IMR-90 (cell line): ENCODE measurements around the gene ANKMY1. TPM values are rescaled to one million over a fixed set of nuclear protein-coding genes. Genes with fewer than 3 reads are reported as not detected.

Source experiments
- ATAC-seq: fragments of 200-7000 bp; cut with Tn5 transposase; 2 replicates; pipeline ENCODE4 v1.9.1; 2020; ENCODE audit warnings: low read depth, mild to moderate bottlenecking, moderate library complexity
- BruUV-seq: library from RNA; stranded (reverse); fragments of 400-500 nt; replicated peaks from 2 replicates; lab custom pipeline; 2021; lab: Mats Ljungman, UMichigan
- CTCF ChIA-PET: fragments of 300-600 bp; formaldehyde crosslinking; extraction: SDS; loops from one replicate; lab custom pipeline; 2021; ENCODE audit warnings: antibody characterized with exemption; lab: Yijun Ruan, JAX
- POLR2A ChIA-PET: fragments of 300-600 bp; sonication (Branson Sonifier 250); formaldehyde crosslinking; loops from one replicate; lab custom pipeline; 2022; ENCODE audit warnings: antibody characterized with exemption; ENCODE audit not compliant: unreplicated experiment; lab: Charles Lee
- DNase-seq: peaks from one replicate; pipeline ENCODE4 v3.0.0; 2013
- H2AFZ ChIP-seq: replicated peaks from 2 replicates; pipeline ENCODE3; 2013; ENCODE audit warnings: low read length, mild to moderate bottlenecking; ENCODE audit not compliant: poor library complexity
- H2AK5ac ChIP-seq: 2 replicates; pipeline ENCODE4 v1.6.1; 2013; ENCODE audit warnings: low read depth, low read length, inconsistent platforms
- H2AK9ac ChIP-seq: replicated peaks from 2 replicates; pipeline ENCODE3; 2013; ENCODE audit warnings: mild to moderate bottlenecking, low read depth, low read length, moderate library complexity; ENCODE audit not compliant: poor library complexity
- H2BK120ac ChIP-seq: 2 replicates; pipeline ENCODE4 v1.6.1; 2013; ENCODE audit warnings: low read depth, low read length, inconsistent platforms
- H2BK15ac ChIP-seq: 3 replicates; pipeline ENCODE4 v1.6.1; 2013; ENCODE audit warnings: low read depth, low read length, inconsistent platforms
- H2BK20ac ChIP-seq: 2 replicates; pipeline ENCODE4 v1.6.1; 2013; ENCODE audit warnings: low read depth, mild to moderate bottlenecking, inconsistent platforms, low read length, moderate library complexity
- H2BK5ac ChIP-seq: 2 replicates; pipeline ENCODE4 v1.6.1; 2013; ENCODE audit warnings: mild to moderate bottlenecking, low read depth, low read length, inconsistent platforms; ENCODE audit not compliant: poor library complexity, severe bottlenecking
- H3K14ac ChIP-seq: replicated peaks from 2 replicates; pipeline ENCODE4 v1.6.1; 2013; ENCODE audit warnings: low read depth, low read length, inconsistent platforms
- H3K18ac ChIP-seq: 2 replicates; pipeline ENCODE4 v1.6.1; 2013; ENCODE audit warnings: low read depth, low read length, control low read depth
- H3K23ac ChIP-seq: 2 replicates; pipeline ENCODE4 v1.6.1; 2013; ENCODE audit warnings: low read depth, low read length, inconsistent platforms
- H3K27ac ChIP-seq: 2 replicates; pipeline ENCODE4 v1.5.1; 2013; ENCODE audit warnings: mild to moderate bottlenecking, control low read depth, low read length; ENCODE audit not compliant: insufficient read depth
- H3K27me3 ChIP-seq: 2 replicates; pipeline ENCODE4 v1.6.1; 2013; ENCODE audit warnings: low read length; ENCODE audit not compliant: control insufficient read depth, insufficient read depth
- H3K36me3 ChIP-seq: 2 replicates; pipeline ENCODE4 v1.6.1; 2013; ENCODE audit warnings: low read length, mixed read lengths; ENCODE audit not compliant: control insufficient read depth, insufficient read depth
- H3K4ac ChIP-seq: 2 replicates; pipeline ENCODE4 v1.6.1; 2013; ENCODE audit warnings: low read depth, low read length, inconsistent platforms
- H3K4me1 ChIP-seq: 2 replicates; pipeline ENCODE4 v1.6.1; 2013; ENCODE audit warnings: low read length, mixed read lengths; ENCODE audit not compliant: control insufficient read depth, insufficient read depth
- H3K4me2 ChIP-seq: 2 replicates; pipeline ENCODE4 v1.6.1; 2013; ENCODE audit warnings: low read depth, mild to moderate bottlenecking, control low read depth, low read length, moderate library complexity
- H3K4me3 ChIP-seq: 2 replicates; pipeline ENCODE4 v1.5.1; 2013; ENCODE audit warnings: low read depth, mild to moderate bottlenecking, control low read depth, low read length, moderate library complexity; ENCODE audit not compliant: insufficient read depth
- H3K56ac ChIP-seq: 2 replicates; pipeline ENCODE4 v1.6.1; 2013; ENCODE audit warnings: low read length, inconsistent platforms; ENCODE audit not compliant: insufficient read depth; ENCODE audit errors: extremely low read depth
- H3K79me1 ChIP-seq, 2 experiments: 2 replicates each; pipeline ENCODE4 v1.6.1; 2013; ENCODE audit warnings: low read length in 2 of 2, inconsistent platforms in 1 of 2, low read depth in 1 of 2
- H3K9ac ChIP-seq: 2 replicates; pipeline ENCODE4 v1.6.1; 2013; ENCODE audit warnings: low read depth, low read length, control low read depth
- H3K9me1 ChIP-seq: 2 replicates; pipeline ENCODE4 v1.6.1; 2013; ENCODE audit warnings: low read length, inconsistent platforms; ENCODE audit not compliant: insufficient read depth
- H3K9me3 ChIP-seq: 2 replicates; pipeline ENCODE4 v1.6.1; 2013; ENCODE audit warnings: low read length; ENCODE audit not compliant: control insufficient read depth, insufficient read depth
- H4K20me1 ChIP-seq: 2 replicates; pipeline ENCODE4 v1.6.1; 2013; ENCODE audit warnings: low read length, inconsistent platforms; ENCODE audit not compliant: insufficient read depth
- H4K5ac ChIP-seq: 2 replicates; pipeline ENCODE4 v1.6.1; 2013; ENCODE audit warnings: mild to moderate bottlenecking, low read depth, low read length, control low read depth
- H4K8ac ChIP-seq, 2 experiments: 2 replicates each; pipeline ENCODE4 v1.6.1; 2013; ENCODE audit warnings: low read depth in 2 of 2, low read length in 2 of 2, control low read depth in 1 of 2, inconsistent platforms in 1 of 2
- H4K91ac ChIP-seq: 2 replicates; pipeline ENCODE4 v1.6.1; 2013; ENCODE audit warnings: low read depth, low read length, inconsistent platforms; ENCODE audit not compliant: insufficient read depth
- BHLHE40 ChIP-seq: fragments of 150-350 bp; IDR thresholded peaks from 2 replicates; pipeline ENCODE4 v1.6.1; 2016; ENCODE audit warnings: mild to moderate bottlenecking, low read depth, low read length
- CEBPB ChIP-seq: IDR thresholded peaks from 2 replicates; pipeline ENCODE4 v1.6.1; 2012; ENCODE audit warnings: low read depth, low read length, improper control_type of control experiment
- CHD1 ChIP-seq: IDR thresholded peaks from 2 replicates; pipeline ENCODE4 v1.6.1; 2012; ENCODE audit warnings: low read depth, low read length, improper control_type of control experiment
- FOS ChIP-seq: fragments of 150-350 bp; IDR thresholded peaks from 2 replicates; pipeline ENCODE4 v1.6.1; 2016; ENCODE audit warnings: low read depth, low read length
- MAFK ChIP-seq: IDR thresholded peaks from 2 replicates; pipeline ENCODE4 v1.6.1; 2012; ENCODE audit warnings: low read depth, low read length, improper control_type of control experiment
- MAZ ChIP-seq: IDR thresholded peaks from 2 replicates; pipeline ENCODE4 v1.6.1; 2012; ENCODE audit warnings: low read depth, mild to moderate bottlenecking, low read length, improper control_type of control experiment, moderate library complexity, borderline replicate concordance
- MXI1 ChIP-seq: IDR thresholded peaks from 2 replicates; pipeline ENCODE4 v1.6.1; 2012; ENCODE audit warnings: low read depth, mild to moderate bottlenecking, low read length, moderate library complexity, borderline replicate concordance
- NFE2L2 ChIP-seq: fragments of 150-350 bp; IDR thresholded peaks from 2 replicates; pipeline ENCODE4 v1.6.1; 2016; ENCODE audit warnings: low read depth, mild to moderate bottlenecking, low read length
- POLR2A ChIP-seq: IDR thresholded peaks from 2 replicates; pipeline ENCODE4 v1.6.1; 2012; ENCODE audit warnings: mild to moderate bottlenecking, low read depth, low read length
- RAD21 ChIP-seq: IDR thresholded peaks from 2 replicates; pipeline ENCODE4 v1.6.1; 2012; ENCODE audit warnings: low read length, improper control_type of control experiment
- RCOR1 ChIP-seq: IDR thresholded peaks from 2 replicates; pipeline ENCODE4 v1.6.1; 2012; ENCODE audit warnings: mild to moderate bottlenecking, low read length, improper control_type of control experiment; ENCODE audit not compliant: insufficient replicate concordance
- RFX5 ChIP-seq: IDR thresholded peaks from 2 replicates; pipeline ENCODE4 v1.8.0; 2012; ENCODE audit warnings: low read depth, mild to moderate bottlenecking, low read length, moderate library complexity
- SMC3 ChIP-seq: fragments of 150-350 bp; IDR thresholded peaks from 2 replicates; pipeline ENCODE4 v1.6.1; 2016; ENCODE audit warnings: low read depth, mild to moderate bottlenecking, antibody characterized with exemption, low read length, moderate library complexity
- WGBS, 2 experiments: methylation state at CpG; one replicate each; pipeline versions ENCODE4 v1.1.5 to v1.1.7; 2013; ENCODE audit warnings: missing lambda C conversion rate in 2 of 2; ENCODE audit not compliant: insufficient read length in 1 of 2; ENCODE audit errors: extremely low coverage in 2 of 2; 5-methylcytosine and 5-hydroxymethylcytosine counted together
- dilution Hi-C: fragments of 300-500 bp; cut with HindIII; formaldehyde crosslinking; loops from one replicate; pipeline ENCODE4 v1.14.3; 2018; ENCODE audit warnings: low sequenced_read_pairs; ENCODE audit not compliant: unreplicated experiment
- in situ Hi-C: fragments of 300-500 bp; cut with MboI; formaldehyde crosslinking; loops from 3 replicates; pipeline ENCODE4 v1.14.3; 2019; ENCODE audit warnings: low sequenced_read_pairs, inconsistent platforms, mixed read lengths
- intact Hi-C: fragments of 100-400 bp; cut with micrococcal nuclease; formaldehyde crosslinking; loops from 2 replicates; pipeline ENCODE4 v1.10.0; 2022
- polyA plus RNA-seq, 3 experiments: library from polyadenylated mRNA; depleted of rRNA; stranded (reverse); fragments of >200 nt; gene quantifications; 2 replicates each; pipeline ENCODE4 v1.2.3, GENCODE V29; 2012; ENCODE audit warnings: low replicate concordance in 1 of 3
- total RNA-seq: library from RNA; depleted of rRNA; stranded (reverse); fragments of >200 nt; gene quantifications from 2 replicates; pipeline ENCODE4 v1.2.3, GENCODE V29; 2012
- TF ChIP-seq, protein P1 (sequence below): conservative IDR thresholded peaks from 2 replicates; pipeline ENCODE4 v1.5.1; 2012; ENCODE audit warnings: mild to moderate bottlenecking, low read depth, low read length, improper control_type of control experiment
- TF ChIP-seq, protein P2 (sequence below): fragments of 150-350 bp; IDR thresholded peaks from 2 replicates; pipeline ENCODE4 v1.6.1; 2017; ENCODE audit warnings: mild to moderate bottlenecking, antibody characterized with exemption, low read length, low read depth
- TF ChIP-seq, protein P3 (sequence below): fragments of 150-350 bp; IDR thresholded peaks from 2 replicates; pipeline ENCODE4 v1.6.1; 2016; ENCODE audit warnings: low read depth, mild to moderate bottlenecking, low read length, moderate library complexity, borderline replicate concordance

The ANKMY1 gene
- total and polyA plus RNA-seq, 2 of the 4 experiments (the other 2 are of a cell fraction): 2.9 to 5.5 TPM

DNA sequence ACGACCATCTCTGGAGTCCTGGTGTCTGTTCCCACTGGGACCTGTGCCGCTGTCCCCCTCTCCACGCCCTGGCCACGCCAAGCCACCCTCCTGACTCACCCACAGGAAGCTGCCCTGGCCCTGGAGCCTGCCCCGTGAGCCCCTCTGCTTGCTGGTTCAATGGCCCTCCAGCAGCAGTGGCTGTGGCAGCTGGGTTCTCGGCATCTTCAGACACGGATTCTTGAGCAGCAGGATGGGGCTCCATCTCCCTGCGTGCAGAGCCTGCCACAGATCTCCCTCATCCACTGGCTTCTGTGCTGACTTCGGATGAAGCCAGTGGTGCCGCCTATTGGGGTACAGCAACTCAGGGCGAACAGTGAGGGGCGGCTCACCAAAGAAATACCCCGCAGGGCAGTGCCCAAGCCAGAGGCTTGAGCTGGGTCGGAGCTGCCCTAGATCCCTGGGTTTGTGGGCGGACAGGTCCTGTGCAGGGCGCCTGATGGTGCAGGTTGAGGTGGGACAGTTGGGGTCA, 42.7 kb upstream of the ANKMY1 start:
- ATAC-seq (no peak), DNase-seq (no peak)
- no peak overlapping the region for H3K27ac ChIP-seq
- no peaks in the 10 kb centered on the region for H4K20me1 ChIP-seq
- H3K9me1 ChIP-seq: no peaks in the 10 kb centered on the region; the same call in 1 of the 2 replicates
- H3K4me1 ChIP-seq: no peaks in the 10 kb centered on the region
- no peaks in the 10 kb centered on the region for H3K9me3 ChIP-seq
- ChIA-PET CTCF (no interaction called here), POLR2A (no interaction called here)
- H4K5ac ChIP-seq: no peak overlapping the region
- H2AK5ac ChIP-seq: no peak overlapping the region
- H2BK120ac ChIP-seq: no peak overlapping the region
- H3K14ac ChIP-seq: no peak overlapping the region
- no peak overlapping the region for H4K91ac ChIP-seq
- no peak overlapping the region for H2AK9ac ChIP-seq
- dilution Hi-C loops: no loop called here
- intact Hi-C loops: no loop called here
- H3K4me2 ChIP-seq: no peak overlapping the region
- no peak overlapping the region for H3K4me3 ChIP-seq
- H2AFZ ChIP-seq: no peak overlapping the region
- TF ChIP-seq MXI1: no peak
- no peak for TF ChIP-seq RCOR1
- TF ChIP-seq, protein P1, sequence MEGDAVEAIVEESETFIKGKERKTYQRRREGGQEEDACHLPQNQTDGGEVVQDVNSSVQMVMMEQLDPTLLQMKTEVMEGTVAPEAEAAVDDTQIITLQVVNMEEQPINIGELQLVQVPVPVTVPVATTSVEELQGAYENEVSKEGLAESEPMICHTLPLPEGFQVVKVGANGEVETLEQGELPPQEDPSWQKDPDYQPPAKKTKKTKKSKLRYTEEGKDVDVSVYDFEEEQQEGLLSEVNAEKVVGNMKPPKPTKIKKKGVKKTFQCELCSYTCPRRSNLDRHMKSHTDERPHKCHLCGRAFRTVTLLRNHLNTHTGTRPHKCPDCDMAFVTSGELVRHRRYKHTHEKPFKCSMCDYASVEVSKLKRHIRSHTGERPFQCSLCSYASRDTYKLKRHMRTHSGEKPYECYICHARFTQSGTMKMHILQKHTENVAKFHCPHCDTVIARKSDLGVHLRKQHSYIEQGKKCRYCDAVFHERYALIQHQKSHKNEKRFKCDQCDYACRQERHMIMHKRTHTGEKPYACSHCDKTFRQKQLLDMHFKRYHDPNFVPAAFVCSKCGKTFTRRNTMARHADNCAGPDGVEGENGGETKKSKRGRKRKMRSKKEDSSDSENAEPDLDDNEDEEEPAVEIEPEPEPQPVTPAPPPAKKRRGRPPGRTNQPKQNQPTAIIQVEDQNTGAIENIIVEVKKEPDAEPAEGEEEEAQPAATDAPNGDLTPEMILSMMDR: no peak
- TF ChIP-seq CHD1: no peak
- TF ChIP-seq, protein P2, sequence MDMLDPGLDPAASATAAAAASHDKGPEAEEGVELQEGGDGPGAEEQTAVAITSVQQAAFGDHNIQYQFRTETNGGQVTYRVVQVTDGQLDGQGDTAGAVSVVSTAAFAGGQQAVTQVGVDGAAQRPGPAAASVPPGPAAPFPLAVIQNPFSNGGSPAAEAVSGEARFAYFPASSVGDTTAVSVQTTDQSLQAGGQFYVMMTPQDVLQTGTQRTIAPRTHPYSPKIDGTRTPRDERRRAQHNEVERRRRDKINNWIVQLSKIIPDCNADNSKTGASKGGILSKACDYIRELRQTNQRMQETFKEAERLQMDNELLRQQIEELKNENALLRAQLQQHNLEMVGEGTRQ: no peak
- TF ChIP-seq MAZ: no peak
- TF ChIP-seq POLR2A: no peak
- TF ChIP-seq, protein P3, sequence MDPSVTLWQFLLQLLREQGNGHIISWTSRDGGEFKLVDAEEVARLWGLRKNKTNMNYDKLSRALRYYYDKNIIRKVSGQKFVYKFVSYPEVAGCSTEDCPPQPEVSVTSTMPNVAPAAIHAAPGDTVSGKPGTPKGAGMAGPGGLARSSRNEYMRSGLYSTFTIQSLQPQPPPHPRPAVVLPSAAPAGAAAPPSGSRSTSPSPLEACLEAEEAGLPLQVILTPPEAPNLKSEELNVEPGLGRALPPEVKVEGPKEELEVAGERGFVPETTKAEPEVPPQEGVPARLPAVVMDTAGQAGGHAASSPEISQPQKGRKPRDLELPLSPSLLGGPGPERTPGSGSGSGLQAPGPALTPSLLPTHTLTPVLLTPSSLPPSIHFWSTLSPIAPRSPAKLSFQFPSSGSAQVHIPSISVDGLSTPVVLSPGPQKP: no peak
- no peak for TF ChIP-seq SMC3
- TF ChIP-seq BHLHE40: no peak
- TF ChIP-seq FOS: no peak
- no peak for TF ChIP-seq RFX5
- no peak for TF ChIP-seq MAFK
- TF ChIP-seq CEBPB: no peak
- no peak for TF ChIP-seq NFE2L2
- no peak for TF ChIP-seq RAD21
- no peak overlapping the region for H2BK20ac ChIP-seq
- H2BK15ac ChIP-seq: no peak overlapping the region
- no peaks in the 10 kb centered on the region for H3K27me3 ChIP-seq
- no peak overlapping the region for H3K18ac ChIP-seq
- no TSS peak for BruUV-seq
- in situ Hi-C loops: no loop called here
- H3K9ac ChIP-seq: no peak overlapping the region
- H3K4ac ChIP-seq: no peak overlapping the region
- H3K23ac ChIP-seq: no peak overlapping the region
- H3K56ac ChIP-seq: no peak overlapping the region
- peaks cover 19% of the 10 kb centered on the region for H3K36me3 ChIP-seq
- no peaks in the 10 kb centered on the region for H3K79me1 ChIP-seq
- H2BK5ac ChIP-seq: no peak overlapping the region
- no peak overlapping the region for H4K8ac ChIP-seq
- 100% methylated on average over 3 of the region's 16 CpGs; no CpG with 5 or more reads in 1 of the 2 experiments for WGBS, 2 experiments
